Breast epithelium (tissue), 4 donors: ENCODE results near the gene BCL3. TPM values are rescaled to one million over a fixed set of nuclear protein-coding genes. Genes with fewer than 3 reads are reported as not detected.
A peak's percentile ranks its signal among the peaks of the same experiment; 100 is the strongest.

Experiments used
- DNase-seq, 2 donors: peaks; one replicate each; pipeline ENCODE4 v3.0.0-alpha.2; 2019; ENCODE audit warnings: low spot score in 2 of 2
- H3K27ac ChIP-seq, 2 donors: fragments of 200-600 bp; sonication (generic) in 1 of 2; one replicate each; pipeline ENCODE4 v1.5.1; 2016 to 2019; ENCODE audit warnings: mild to moderate bottlenecking in 1 of 2
- H3K27me3 ChIP-seq, 2 donors: fragments of 200-600 bp; sonication (generic) in 1 of 2; one replicate each; pipeline versions ENCODE4 v1.5.1 to v1.6.0; 2017 to 2019; ENCODE audit warnings: control low read depth in 1 of 2, mild to moderate bottlenecking in 1 of 2
- H3K36me3 ChIP-seq: fragments of 200-600 bp; one replicate; pipeline ENCODE4 v1.5.1; 2019
- H3K4me1 ChIP-seq, 2 donors: fragments of 200-600 bp; sonication (generic); one replicate each; pipeline ENCODE4 v1.5.1; 2016 to 2019; ENCODE audit warnings: control low read depth in 1 of 2
- H3K4me3 ChIP-seq, 3 donors: fragments of 200-600 bp; sonication (generic); 1 replicate in 2 of 3; 2 replicates in 1 of 3; pipeline ENCODE4 v1.5.1; 2016 to 2019; ENCODE audit warnings: mild to moderate bottlenecking in 3 of 3, moderate library complexity in 2 of 3
- H3K9me3 ChIP-seq, 2 donors: fragments of 200-600 bp; sonication (generic) in 1 of 2; one replicate each; pipeline ENCODE4 v1.5.1; 2016 to 2019; ENCODE audit warnings: control low read depth in 1 of 2
- CTCF ChIP-seq, 3 donors: fragments of 450-650 bp; IDR thresholded peaks; one replicate each; pipeline ENCODE4 v1.5.1; 2016 to 2017; ENCODE audit warnings: antibody characterized with exemption in 3 of 3, mild to moderate bottlenecking in 3 of 3, moderate library complexity in 3 of 3
- POLR2A ChIP-seq: fragments of 450-650 bp; IDR thresholded peaks from one replicate; pipeline ENCODE4 v1.6.1; 2016; ENCODE audit warnings: antibody characterized with exemption, mild to moderate bottlenecking, moderate library complexity
- POLR2AphosphoS5 ChIP-seq, 3 donors: sonication (generic); formaldehyde crosslinking; IDR thresholded peaks; one replicate each; pipeline ENCODE4 v1.6.1; 2017; ENCODE audit warnings: antibody characterized with exemption in 3 of 3
- intact Hi-C: fragments of 100-400 bp; cut with DNase I; formaldehyde crosslinking; loops from one replicate; pipeline ENCODE4 v1.15.1; 2023; ENCODE audit warnings: low total_unique reads
- total RNA-seq, 3 donors: library from RNA; depleted of rRNA; stranded (reverse); fragments of >200 nt; gene quantifications; one replicate each; pipeline ENCODE4 v1.1.0, GENCODE V29; 2016

The BCL3 gene
- total RNA-seq, 3 donors from 2014 or later: 4.3 to 37.6 (median 34.4) TPM

- intact Hi-C loops: no loop called here
- no peak for TF ChIP-seq POLR2A
- TF ChIP-seq POLR2AphosphoS5 (IDR thresholded peaks at IDR 0.05): no peak
- no peak for TF ChIP-seq CTCF (IDR thresholded peaks at IDR 0.05)
- DNase-seq: no peak
- no peak overlapping the region for H3K4me3 ChIP-seq
- no peaks in the 10 kb centered on the region for H3K36me3 ChIP-seq
- H3K4me1 ChIP-seq: peaks cover 18 to 24% of the 10 kb centered on the region in 2 donors
- H3K9me3 ChIP-seq: no peaks in the 10 kb centered on the region
- H3K27ac ChIP-seq: peak overlapping the region; percentile 94 to 96
- no peaks in the 10 kb centered on the region for H3K27me3 ChIP-seq
Observed at GRCh38 chr19:44740351-44740824, 8.1 kb upstream of the BCL3 start.

- no peaks in the 10 kb centered on the region for H3K36me3 ChIP-seq
- intact Hi-C loops: no loop called here
- no peaks in the 10 kb centered on the region for H3K27me3 ChIP-seq
- H3K4me1 ChIP-seq: peaks cover 18 to 27% of the 10 kb centered on the region in 2 donors
- H3K27ac ChIP-seq: peak overlapping the region; percentile 94 to 96
- no peak overlapping the region for H3K4me3 ChIP-seq
- DNase-seq: no peak
- no peaks in the 10 kb centered on the region for H3K9me3 ChIP-seq
- no peak for TF ChIP-seq POLR2AphosphoS5 (IDR thresholded peaks at IDR 0.05)
- peak in 1 of 3 donors; percentile 13 for TF ChIP-seq CTCF (IDR thresholded peaks at IDR 0.05)
Observed at GRCh38 chr19:44741258-44741731, 7.2 kb upstream of the BCL3 start.

- Histone ChIP-seq H3K4me3 (peak overlapping the region in 1 of 3 donors; percentile 43), H3K36me3 (no peaks in the 10 kb centered on the region), H3K4me1 (peaks cover 18 to 27% of the 10 kb centered on the region in 2 donors), H3K9me3 (no peaks in the 10 kb centered on the region), H3K27me3 (no peaks in the 10 kb centered on the region), H3K27ac (peak overlapping the region; percentile 94 to 96)
- TF ChIP-seq CTCF (IDR thresholded peaks at IDR 0.05) (no peak), POLR2A (peak; percentile 34), POLR2AphosphoS5 (IDR thresholded peaks at IDR 0.05) (peak; percentile 94 to 100 (median 98))
- peak; percentile 97 for DNase-seq
- intact Hi-C loops: no loop called here
Observed at GRCh38 chr19:44741841-44742329, 6.6 kb upstream of the BCL3 start.

- no peak for DNase-seq
- Histone ChIP-seq H3K4me1 (peaks cover 18 to 27% of the 10 kb centered on the region in 2 donors), H3K27me3 (no peaks in the 10 kb centered on the region)
Observed at GRCh38 chr19:44742330-44743061, 6.0 kb upstream of the BCL3 start.

More at GRCh38 chr19:44742330-44743061, 6.0 kb upstream of the BCL3 start:
- TF ChIP-seq POLR2AphosphoS5 (IDR thresholded peaks at IDR 0.05) (no peak), CTCF (IDR thresholded peaks at IDR 0.05) (peak in 1 of 3 donors; percentile 15), POLR2A (no peak)
- Histone ChIP-seq H3K4me3 (peak overlapping the region in 1 of 3 donors; percentile 43), H3K9me3 (no peaks in the 10 kb centered on the region), H3K36me3 (no peaks in the 10 kb centered on the region), H3K27ac (peak overlapping the region; percentile 94 to 96)
- intact Hi-C loops: no loop called here
